OCI-LY1 (cell line): ENCODE measurements around the gene SSR2.

Experiments used
- H2AFZ ChIP-seq: fragments of 200-600 bp; sonication (generic), shearing (Covaris generic); 2 replicates; pipeline ENCODE4 v1.6.0; 2014; ENCODE audit warnings: antibody characterized with exemption, mild to moderate bottlenecking, low read length
- H3F3A ChIP-seq: fragments of 200-600 bp; sonication (generic), shearing (Covaris generic); 2 replicates; pipeline ENCODE4 v1.6.0; 2014; ENCODE audit warnings: mild to moderate bottlenecking, antibody characterized with exemption, low read length, moderate library complexity; ENCODE audit not compliant: insufficient read depth
- H3K27ac ChIP-seq: fragments of 200-600 bp; sonication (generic); 2 replicates; pipeline ENCODE4 v1.5.1; 2014; ENCODE audit warnings: low read length, mixed run types, mild to moderate bottlenecking, low read depth; ENCODE audit not compliant: poor library complexity, severe bottlenecking
- H3K27me3 ChIP-seq: fragments of 200-600 bp; sonication (generic); 2 replicates; pipeline ENCODE4 v1.6.0; 2014; ENCODE audit warnings: antibody characterized with exemption, mild to moderate bottlenecking, low read length, moderate library complexity; ENCODE audit not compliant: insufficient read depth
- H3K36me3 ChIP-seq: fragments of 200-600 bp; sonication (generic); 2 replicates; pipeline ENCODE4 v1.6.1; 2014; ENCODE audit warnings: mild to moderate bottlenecking, antibody characterized with exemption, low read length, moderate library complexity, mixed read lengths; ENCODE audit not compliant: insufficient read depth
- H3K4me1 ChIP-seq: fragments of 200-600 bp; sonication (generic); 2 replicates; pipeline ENCODE4 v1.5.1; 2014; ENCODE audit warnings: mild to moderate bottlenecking, low read length, moderate library complexity; ENCODE audit not compliant: insufficient read depth, severe bottlenecking
- H3K4me2 ChIP-seq: fragments of 200-600 bp; sonication (generic), shearing (Covaris generic); 2 replicates; pipeline ENCODE4 v1.6.1; 2014; ENCODE audit warnings: low read length
- H3K4me3 ChIP-seq: fragments of 200-600 bp; sonication (generic); 2 replicates; pipeline ENCODE4 v1.5.1; 2014; ENCODE audit warnings: low read length, low read depth, mild to moderate bottlenecking, mixed read lengths; ENCODE audit not compliant: poor library complexity, severe bottlenecking
- H3K79me2 ChIP-seq: fragments of 200-600 bp; shearing (Covaris generic); 2 replicates; pipeline ENCODE4 v1.6.1; 2016; ENCODE audit warnings: mixed run types, low read length, mixed read lengths; ENCODE audit not compliant: insufficient read depth
- H3K9ac ChIP-seq: fragments of 200-600 bp; sonication (generic), shearing (Covaris generic); 2 replicates; pipeline ENCODE4 v1.6.1; 2014; ENCODE audit warnings: mild to moderate bottlenecking, low read length, mixed read lengths
- H3K9me2 ChIP-seq: fragments of 200-600 bp; sonication (generic), shearing (Covaris generic); 2 replicates; pipeline ENCODE4 v1.6.1; 2014; ENCODE audit warnings: low read depth, mild to moderate bottlenecking, low read length, mixed read lengths
- H3K9me3 ChIP-seq: fragments of 200-600 bp; shearing (Covaris generic); 2 replicates; pipeline ENCODE4 v1.6.1; 2014; ENCODE audit warnings: low read length, mixed read lengths
- H4K20me1 ChIP-seq: fragments of 200-600 bp; sonication (generic), shearing (Covaris generic); 2 replicates; pipeline ENCODE4 v1.6.0; 2016; ENCODE audit warnings: mild to moderate bottlenecking, low read length; ENCODE audit not compliant: insufficient read depth
- EZH2 ChIP-seq: fragments of 200-600 bp; sonication (generic), shearing (Covaris generic); IDR thresholded peaks from 2 replicates; pipeline ENCODE4 v1.8.0; 2017; ENCODE audit warnings: borderline replicate concordance, mixed run types, mild to moderate bottlenecking, antibody characterized with exemption, low read length, moderate library complexity, mixed read lengths
- TF ChIP-seq, protein P1 (sequence below): fragments of 200-600 bp; sonication (generic), shearing (Covaris generic); IDR thresholded peaks from 2 replicates; pipeline ENCODE4 v1.5.1; 2017; ENCODE audit warnings: mild to moderate bottlenecking, antibody characterized with exemption, low read length, moderate library complexity, mixed read lengths

Gene SSR2

GRCh38 chr1:156026588-156026987 lies 5.8 kb upstream of the SSR2 start:
- no peak overlapping the region for H3K27ac ChIP-seq
- no peaks in the 10 kb centered on the region for H3K9me3 ChIP-seq
- H3K9me2 ChIP-seq: no peaks in the 10 kb centered on the region
- H3K27me3 ChIP-seq: no peaks in the 10 kb centered on the region
- H3K79me2 ChIP-seq: no peaks in the 10 kb centered on the region
- H3K36me3 ChIP-seq: no peaks in the 10 kb centered on the region
- no peak for TF ChIP-seq EZH2
- TF ChIP-seq, protein P1, sequence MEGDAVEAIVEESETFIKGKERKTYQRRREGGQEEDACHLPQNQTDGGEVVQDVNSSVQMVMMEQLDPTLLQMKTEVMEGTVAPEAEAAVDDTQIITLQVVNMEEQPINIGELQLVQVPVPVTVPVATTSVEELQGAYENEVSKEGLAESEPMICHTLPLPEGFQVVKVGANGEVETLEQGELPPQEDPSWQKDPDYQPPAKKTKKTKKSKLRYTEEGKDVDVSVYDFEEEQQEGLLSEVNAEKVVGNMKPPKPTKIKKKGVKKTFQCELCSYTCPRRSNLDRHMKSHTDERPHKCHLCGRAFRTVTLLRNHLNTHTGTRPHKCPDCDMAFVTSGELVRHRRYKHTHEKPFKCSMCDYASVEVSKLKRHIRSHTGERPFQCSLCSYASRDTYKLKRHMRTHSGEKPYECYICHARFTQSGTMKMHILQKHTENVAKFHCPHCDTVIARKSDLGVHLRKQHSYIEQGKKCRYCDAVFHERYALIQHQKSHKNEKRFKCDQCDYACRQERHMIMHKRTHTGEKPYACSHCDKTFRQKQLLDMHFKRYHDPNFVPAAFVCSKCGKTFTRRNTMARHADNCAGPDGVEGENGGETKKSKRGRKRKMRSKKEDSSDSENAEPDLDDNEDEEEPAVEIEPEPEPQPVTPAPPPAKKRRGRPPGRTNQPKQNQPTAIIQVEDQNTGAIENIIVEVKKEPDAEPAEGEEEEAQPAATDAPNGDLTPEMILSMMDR: no peak
- no peak overlapping the region for H3K9ac ChIP-seq
- no peaks in the 10 kb centered on the region for H3K4me1 ChIP-seq
- no peak overlapping the region for H2AFZ ChIP-seq
- no peak overlapping the region for H3K4me2 ChIP-seq
- no peaks in the 10 kb centered on the region for H3F3A ChIP-seq
- H3K4me3 ChIP-seq: no peak overlapping the region
- no peaks in the 10 kb centered on the region for H4K20me1 ChIP-seq

DNA sequence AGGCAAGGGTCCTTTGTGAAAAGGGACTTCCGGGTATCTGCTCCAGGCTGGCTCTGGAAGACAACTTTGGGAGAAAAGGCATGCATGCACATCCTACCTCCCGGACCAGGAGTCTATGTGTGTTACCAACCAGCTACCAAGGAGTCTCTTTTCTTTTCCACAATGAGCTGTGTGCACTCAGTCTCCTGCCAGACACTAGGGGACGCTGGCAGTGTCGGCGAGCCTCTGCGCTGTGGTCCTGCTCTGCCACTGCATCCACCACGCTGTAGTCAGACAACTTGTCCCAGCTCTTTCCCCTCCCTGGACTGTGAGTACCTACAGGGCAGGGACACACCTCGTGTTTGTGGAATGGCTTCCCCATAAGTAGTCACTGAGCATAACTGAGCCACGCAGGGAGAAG lies 5.1 kb upstream of the SSR2 start:
- TF ChIP-seq, protein P1: peak; percentile 69
- TF ChIP-seq EZH2: no peak
- Histone ChIP-seq H2AFZ (no peak overlapping the region), H3K4me1 (peaks cover 4% of the 10 kb centered on the region), H3K9me3 (no peaks in the 10 kb centered on the region), H3K79me2 (no peaks in the 10 kb centered on the region), H3K27me3 (no peaks in the 10 kb centered on the region), H3K9me2 (no peaks in the 10 kb centered on the region), H3F3A (no peaks in the 10 kb centered on the region), H4K20me1 (no peaks in the 10 kb centered on the region), H3K36me3 (no peaks in the 10 kb centered on the region), H3K9ac (no peak overlapping the region), H3K4me2 (no peak overlapping the region), H3K4me3 (no peak overlapping the region), H3K27ac (no peak overlapping the region)

GRCh38 chr1:156024801-156025200 lies 4.0 kb upstream of the SSR2 start:
- H2AFZ ChIP-seq: no peak overlapping the region

More at GRCh38 chr1:156024801-156025200, 4.0 kb upstream of the SSR2 start:
- Histone ChIP-seq H3K9ac (no peak overlapping the region), H3F3A (no peaks in the 10 kb centered on the region), H4K20me1 (no peaks in the 10 kb centered on the region), H3K27ac (no peak overlapping the region), H3K4me3 (no peak overlapping the region), H3K27me3 (no peaks in the 10 kb centered on the region), H3K9me3 (no peaks in the 10 kb centered on the region), H3K4me1 (peaks cover 8% of the 10 kb centered on the region), H3K4me2 (no peak overlapping the region), H3K79me2 (peaks cover 6% of the 10 kb centered on the region), H3K36me3 (no peaks in the 10 kb centered on the region), H3K9me2 (no peaks in the 10 kb centered on the region)
- TF ChIP-seq, protein P1: no peak
- no peak for TF ChIP-seq EZH2
